Measurements from ENCODE around the gene KCTD10.

DNA sequence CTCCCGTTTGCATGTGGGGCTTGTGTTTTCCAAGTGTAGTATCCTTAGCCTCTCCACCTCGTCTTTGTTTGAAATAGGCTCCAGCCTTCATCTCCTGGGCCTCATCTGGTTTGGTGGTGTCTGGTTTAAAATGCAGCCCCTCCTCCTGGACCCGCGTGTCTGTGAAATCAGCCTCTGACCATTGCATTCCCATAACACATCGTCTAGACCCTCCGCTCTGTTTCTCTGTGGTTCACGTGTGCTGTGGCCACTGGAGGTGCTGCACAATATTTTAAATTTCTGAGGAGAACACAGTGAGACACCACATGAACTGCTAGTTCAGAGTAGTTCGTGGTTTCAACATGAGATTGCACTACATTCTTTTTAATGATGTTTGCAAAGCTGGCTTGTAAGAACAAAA is 36.0 kb upstream of the KCTD10 start:
- TF ChIP-seq, protein P1, sequence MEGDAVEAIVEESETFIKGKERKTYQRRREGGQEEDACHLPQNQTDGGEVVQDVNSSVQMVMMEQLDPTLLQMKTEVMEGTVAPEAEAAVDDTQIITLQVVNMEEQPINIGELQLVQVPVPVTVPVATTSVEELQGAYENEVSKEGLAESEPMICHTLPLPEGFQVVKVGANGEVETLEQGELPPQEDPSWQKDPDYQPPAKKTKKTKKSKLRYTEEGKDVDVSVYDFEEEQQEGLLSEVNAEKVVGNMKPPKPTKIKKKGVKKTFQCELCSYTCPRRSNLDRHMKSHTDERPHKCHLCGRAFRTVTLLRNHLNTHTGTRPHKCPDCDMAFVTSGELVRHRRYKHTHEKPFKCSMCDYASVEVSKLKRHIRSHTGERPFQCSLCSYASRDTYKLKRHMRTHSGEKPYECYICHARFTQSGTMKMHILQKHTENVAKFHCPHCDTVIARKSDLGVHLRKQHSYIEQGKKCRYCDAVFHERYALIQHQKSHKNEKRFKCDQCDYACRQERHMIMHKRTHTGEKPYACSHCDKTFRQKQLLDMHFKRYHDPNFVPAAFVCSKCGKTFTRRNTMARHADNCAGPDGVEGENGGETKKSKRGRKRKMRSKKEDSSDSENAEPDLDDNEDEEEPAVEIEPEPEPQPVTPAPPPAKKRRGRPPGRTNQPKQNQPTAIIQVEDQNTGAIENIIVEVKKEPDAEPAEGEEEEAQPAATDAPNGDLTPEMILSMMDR (IDR thresholded peaks at IDR 0.05), result no peak
- TF ChIP-seq ZFX (IDR thresholded peaks at IDR 0.05; ENCODE audit: borderline replicate concordance), result no peak
